ENCODE results near the gene NCOA3.

GRCh38 chr20:47500554-47500953 is 1.1 kb upstream of the NCOA3 start:
- TF ChIP-seq CTBP1 (IDR thresholded peaks at IDR 0.05; ENCODE audit: borderline replicate concordance), result no peak
- no peak for TF ChIP-seq SUZ12 (IDR thresholded peaks at IDR 0.05)
- TF ChIP-seq ZNF384 (IDR thresholded peaks at IDR 0.05), result no peak
